CD4-positive, alpha-beta T cell treated with Interleukin-6 at 100 ng/mL for 8 hours (primary cell): ENCODE data around the gene ZKSCAN8.
A peak's percentile ranks its signal among the peaks of the same experiment; 100 is the strongest.

Experiments used
- DNase-seq: peaks from one replicate; pipeline ENCODE4 v3.0.0-alpha.2; 2020; ENCODE audit warnings: mixed read lengths, low spot score

The ZKSCAN8 gene

DNA sequence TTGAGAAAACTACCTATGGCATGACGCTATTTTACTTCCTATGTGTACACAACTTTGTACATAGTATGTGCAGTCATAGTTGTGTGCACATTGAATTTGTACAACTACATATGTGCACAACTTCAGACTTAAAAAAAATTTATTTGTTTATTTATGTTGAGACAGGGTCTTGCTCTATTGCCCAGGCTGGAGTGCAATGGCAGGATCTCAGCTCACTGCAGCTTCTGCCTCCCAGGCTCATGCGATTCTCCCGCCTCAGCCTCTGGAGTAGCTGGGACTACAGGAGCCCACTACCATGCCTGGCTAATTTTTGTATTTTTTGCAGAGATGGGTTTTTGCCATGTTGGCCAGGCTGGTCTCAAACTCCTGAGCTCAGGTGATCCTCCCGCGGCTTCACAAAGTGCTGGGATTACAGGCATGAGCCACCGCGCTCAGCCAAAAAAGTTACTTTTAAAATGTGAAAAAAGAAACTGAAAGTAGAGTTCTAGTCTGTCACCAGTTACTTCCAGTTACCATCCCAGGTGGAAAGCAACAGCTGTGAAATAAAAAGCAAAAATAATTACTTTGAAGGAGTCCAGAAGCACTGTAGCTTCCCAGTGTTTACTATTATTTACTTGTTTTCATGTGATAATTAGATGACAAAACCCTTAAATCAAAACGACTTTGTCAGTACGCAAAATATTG is 1.7 kb upstream of the ZKSCAN8 start:
- no peak for DNase-seq

DNA sequence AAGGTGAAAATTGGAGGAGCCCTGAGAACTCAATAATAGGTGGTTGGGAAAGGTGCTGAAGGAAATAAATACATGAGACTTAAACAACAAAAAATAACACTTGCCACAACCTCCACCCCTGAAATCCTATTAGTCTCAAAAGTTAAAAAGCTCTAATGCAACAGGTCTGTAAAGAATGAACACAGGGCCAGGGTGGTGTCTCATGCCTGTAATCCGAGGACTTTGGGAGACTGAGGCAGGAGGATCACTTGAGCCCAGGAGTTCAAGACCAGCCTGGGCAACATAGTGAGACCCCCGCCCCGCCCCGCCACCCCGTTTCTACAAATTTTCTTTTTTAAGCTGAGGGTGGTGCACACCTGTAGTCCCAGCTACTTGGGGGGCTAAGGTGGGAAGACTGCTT is 1.1 kb upstream of the ZKSCAN8 start:
- DNase-seq: no peak

DNA sequence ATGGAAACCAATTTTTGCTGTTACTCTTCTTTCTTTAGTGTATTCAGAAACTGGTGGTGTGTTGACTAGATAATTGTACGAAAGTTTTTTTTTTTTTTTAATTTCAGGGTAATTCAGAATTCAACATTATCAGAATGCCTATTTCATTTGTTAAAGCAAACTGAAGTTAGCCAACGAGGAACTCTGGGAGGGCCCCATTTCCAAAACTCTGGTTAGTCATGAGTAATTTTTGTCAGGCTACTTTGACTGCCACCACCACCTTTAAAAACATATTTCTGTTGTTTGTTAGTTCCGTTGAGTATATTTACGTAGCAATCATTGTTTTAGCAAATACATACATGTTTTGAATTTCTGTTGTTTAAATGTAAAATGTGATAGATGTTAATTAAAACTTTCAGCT is 763 bp downstream of the ZKSCAN8 start:
- no peak for DNase-seq

DNA sequence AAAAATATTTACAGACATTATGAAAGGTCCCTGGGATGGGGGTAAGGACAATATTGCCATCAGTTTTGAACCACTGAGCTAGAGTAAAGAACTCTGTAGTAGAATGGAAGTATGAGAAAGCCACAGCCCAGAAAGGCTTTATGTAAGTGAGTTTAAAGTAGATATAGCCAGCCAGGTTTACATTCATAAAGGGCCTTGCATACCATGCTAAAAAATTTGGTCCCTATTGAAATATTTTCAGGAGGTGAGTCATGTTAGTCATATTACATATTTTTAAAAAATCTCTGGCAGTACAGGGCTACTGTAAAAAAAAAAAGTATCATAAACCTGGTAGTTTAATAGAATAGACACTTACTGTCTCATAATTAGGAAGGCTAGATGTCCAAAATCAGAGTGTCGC is 3.5 kb downstream of the ZKSCAN8 start:
- DNase-seq: no peak

DNA sequence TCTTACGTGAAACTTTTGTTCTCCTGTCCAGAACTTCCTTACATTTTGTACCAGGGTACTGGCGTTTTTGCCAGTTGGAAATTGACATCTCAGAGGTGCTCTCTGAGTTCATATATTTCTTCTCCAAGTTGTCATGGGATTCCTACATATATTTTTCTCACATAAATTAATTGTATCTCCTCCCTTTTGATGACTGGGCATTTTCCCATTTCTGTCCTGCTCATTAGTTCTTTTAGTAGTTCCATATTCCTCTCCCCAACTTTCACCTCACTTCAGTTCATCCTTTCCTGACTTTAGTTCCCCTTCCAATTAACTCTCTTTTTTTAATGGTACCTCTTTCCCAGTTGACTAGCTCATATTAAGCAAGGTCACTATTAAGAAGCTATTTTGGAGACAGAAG is 10.8 kb downstream of the ZKSCAN8 start:
- DNase-seq: no peak

DNA sequence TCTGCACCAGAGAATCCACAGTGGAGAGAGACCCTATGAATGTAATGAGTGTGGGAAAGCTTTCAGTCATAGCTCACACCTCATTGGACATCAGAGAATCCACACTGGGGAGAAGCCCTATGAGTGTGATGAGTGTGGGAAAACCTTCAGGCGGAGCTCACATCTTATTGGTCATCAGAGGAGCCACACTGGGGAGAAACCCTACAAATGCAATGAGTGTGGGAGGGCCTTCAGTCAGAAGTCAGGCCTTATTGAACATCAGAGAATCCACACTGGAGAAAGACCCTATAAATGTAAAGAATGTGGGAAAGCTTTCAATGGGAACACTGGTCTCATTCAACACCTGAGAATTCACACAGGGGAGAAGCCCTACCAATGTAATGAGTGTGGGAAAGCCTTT is 11.9 kb downstream of the ZKSCAN8 start:
- DNase-seq: no peak

DNA sequence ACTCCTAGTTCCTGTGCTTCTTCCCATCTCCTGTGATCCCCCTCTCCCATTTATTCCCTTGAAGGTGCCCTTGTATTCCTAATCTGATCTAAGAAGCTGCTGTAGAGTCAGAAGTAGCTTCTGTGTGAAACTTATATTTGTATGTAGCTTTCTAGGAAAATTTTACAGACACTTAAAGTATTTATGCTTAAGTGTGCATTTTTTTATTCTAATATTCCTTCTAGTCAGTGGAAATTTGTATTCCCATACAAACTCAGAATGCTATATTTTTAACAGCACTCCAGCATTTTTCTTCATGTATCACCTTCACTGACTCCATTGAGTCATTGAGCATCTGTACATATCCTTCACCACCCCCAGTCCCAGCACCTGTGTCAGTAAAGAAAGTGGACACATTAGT is 12.7 kb downstream of the ZKSCAN8 start:
- DNase-seq: no peak

DNA sequence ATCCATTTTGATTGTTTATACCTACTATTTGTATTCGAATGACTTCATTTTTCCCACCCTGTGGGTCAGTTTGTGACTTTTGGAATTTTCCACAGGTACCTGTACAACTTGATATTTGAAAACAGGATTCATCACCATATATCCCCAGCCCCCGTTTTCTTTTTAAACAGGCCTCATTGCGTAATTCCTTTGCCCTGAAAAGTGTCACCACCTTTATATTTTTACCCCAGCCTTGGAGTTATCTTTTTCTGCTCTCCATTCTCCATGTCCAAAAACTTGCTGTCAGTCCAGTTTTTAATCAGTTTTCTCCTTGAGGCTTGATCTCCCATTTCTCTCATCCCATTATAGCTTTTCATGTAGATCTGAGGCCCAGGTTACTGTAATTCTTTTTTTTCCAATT is 16.6 kb downstream of the ZKSCAN8 start:
- DNase-seq: no peak

DNA sequence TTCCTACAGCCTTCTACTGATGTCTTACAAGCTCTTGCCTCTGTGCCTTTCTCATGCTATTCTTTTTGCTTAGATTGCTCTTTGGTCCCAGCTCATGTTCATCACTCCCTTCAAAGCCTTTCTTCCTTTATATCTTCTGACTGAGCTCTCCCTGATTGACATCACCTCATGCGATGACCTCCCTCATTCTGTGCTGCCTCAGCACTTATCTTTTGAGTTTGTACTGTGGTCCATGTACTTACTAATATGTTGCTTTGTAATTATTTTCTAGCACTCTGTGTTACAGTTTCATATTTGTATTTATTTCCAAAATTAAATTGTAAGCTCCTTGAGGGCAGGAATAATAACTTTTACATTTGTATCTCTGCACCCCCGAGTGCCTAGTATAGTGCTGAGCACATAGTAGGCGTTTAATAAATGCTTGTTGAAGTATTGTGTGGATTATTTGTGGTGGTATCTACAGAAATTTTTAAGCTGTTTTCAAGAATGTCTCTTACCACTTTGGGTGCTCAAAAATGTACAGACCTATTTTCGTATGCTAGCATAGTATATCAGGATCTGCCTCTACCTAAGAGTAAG is 17.4 kb downstream of the ZKSCAN8 start:
- no peak for DNase-seq

DNA sequence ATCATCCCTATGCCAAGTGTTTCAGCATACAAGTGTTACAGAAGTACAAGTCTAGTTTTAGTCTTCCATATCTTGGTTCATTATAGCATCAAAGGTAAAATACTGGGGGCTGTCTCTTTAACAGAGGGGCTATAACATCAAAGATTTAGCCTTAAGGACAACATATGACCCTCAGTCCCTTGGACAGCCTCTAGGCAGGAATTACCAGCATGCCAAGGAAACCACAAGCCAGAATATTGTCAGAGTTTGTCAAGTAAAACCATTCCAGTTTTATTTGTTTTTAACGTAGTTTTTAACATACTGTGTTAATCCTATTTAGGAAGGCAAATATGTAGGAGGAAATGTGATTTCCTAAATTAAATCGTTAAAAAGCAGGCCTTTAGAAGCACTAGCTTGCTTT is 18.6 kb downstream of the ZKSCAN8 start:
- no peak for DNase-seq

DNA sequence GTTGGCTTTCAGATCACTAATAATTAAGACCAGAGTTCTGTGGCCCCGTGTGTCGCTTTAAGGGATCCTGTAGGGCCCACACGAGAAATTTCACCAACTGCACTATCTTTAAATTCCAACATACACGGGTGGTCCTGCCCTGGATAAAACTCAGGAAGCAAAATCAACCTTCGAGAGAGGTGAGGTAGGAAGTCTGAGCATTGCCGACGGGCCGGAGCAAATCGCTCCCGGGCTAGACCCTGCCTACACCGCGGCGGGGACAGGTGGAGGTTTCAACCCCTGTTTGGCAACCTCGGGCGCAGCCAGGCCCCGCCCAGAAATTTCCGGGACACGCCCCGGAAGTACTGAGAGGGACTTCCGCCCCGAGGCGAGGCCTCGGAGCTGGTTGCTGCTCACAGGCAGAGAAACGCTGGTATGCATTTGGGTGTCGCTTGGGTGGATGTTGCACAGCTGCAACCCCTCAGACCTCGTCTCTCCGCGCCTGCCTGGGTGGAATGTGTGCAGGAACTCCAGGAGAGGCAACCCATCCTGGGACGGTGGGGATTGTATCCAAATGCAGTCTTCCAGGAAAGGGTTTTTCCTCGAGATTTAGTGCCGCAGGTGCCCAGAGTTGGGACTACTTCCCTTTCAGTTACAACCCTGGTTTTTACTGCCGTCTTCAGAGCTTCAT is 19.9 kb downstream of the ZKSCAN8 start:
- DNase-seq: peak; percentile 68

DNA sequence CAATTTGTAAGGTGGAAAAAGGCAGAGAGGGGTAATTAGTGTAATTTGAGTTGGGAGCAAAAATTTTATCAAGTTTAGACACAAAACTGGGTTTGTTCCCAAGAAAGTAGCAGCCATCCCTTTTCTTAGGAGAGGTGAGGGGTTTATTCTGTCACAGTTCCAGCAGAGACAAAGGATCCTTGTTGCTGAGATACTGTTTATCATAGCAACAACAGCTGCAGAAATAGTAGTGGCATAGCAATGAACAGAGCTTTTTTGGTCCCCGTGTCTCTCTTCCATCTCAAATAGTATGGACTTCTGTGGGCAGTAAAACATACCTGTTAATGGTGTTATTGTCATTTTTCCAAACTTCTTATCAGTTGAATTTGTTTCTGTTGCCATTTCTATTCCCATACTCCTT is 23.9 kb downstream of the ZKSCAN8 start:
- DNase-seq: no peak

DNA sequence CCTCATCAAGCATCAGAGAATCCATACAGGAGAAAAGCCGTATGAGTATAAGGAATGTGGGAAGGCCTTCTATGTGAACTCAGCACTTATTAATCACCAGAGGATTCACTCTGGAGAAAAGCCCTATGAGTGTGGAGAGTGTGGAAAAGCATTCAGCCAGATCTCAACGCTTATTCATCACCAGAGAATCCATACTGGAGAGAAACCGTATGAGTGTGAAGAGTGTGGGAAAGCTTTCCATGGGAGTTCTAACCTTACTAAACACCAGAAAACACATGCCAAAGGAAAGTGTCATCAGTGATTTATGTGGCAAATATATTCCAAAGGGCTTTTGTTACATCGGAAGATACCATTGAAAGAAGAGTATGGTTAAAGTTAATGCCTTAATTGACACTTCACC is 25.4 kb downstream of the ZKSCAN8 start:
- DNase-seq: no peak

DNA sequence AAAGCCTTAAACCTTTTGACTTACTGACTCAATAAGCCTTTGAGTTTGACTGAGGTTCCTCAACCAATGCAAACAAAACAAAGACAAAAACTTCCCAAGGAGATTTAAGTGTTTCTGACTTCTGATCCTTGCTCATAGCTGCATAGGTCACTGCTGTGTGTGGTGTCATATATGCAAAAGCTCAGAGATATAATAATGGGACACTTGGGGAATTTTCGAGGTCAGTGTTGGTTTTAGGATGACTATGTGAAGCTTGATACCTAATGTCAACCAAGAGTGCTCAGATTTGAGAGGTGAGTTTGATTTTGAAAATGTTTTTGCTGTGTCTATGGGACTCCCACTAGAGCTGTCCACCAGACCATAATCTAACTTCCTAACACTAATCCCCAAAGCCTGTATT is 26.2 kb downstream of the ZKSCAN8 start:
- DNase-seq: no peak

DNA sequence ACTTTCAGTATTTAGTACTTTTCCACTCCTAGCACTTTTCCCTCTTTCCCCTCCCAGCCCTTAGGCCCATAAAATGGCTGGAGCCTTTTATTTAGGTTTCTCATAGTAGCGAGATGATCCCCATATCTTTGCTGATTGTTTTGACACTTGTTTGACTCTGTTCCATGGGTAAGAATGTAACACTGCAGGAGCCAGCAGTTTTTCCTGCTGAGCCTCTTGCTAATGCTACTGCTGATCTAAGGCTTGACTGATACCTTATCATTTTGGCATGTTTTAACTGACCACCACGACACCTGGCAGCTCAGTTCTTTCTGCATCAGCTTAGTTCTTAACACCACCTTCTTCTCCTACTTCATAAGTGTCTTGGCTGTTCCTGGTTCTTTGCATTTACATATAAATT is 29.6 kb downstream of the ZKSCAN8 start:
- no peak for DNase-seq

DNA sequence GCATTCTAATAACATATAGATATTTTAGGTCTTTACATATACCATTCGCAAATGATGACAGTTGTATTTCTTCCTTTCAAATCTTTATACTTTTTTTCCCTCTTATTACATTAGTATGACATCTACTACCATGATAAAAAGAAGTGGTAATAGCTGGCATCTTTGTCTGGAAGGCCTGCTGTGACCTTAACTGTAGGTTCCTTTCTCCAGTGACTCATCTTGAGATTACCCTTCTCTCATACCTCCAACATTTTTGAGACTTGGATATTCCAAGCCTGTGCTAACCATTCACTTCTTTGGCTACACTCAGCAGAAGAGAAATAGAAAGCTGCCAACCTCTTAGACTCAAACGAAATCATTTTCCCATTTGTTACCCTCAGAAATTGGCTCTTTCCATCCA is 30.3 kb downstream of the ZKSCAN8 start:
- no peak for DNase-seq

DNA sequence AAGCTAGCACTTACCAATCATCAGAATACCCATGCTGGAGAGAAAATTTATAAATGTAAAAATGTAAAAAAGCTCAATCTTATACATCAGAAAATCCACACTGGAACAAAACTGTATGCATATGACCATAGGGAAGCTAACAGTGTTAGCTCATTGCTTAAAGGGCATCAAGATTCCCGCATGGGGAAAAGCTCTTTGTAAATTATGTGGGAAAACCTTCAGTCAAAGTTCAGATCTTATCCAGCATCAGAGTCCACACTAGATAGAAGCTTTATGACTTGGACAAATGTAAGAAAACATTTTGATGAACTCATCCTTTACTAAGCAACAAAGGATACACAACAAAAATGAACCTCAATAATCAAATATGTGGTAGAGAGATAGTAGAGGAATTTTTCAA is 34.7 kb downstream of the ZKSCAN8 start:
- DNase-seq: no peak

DNA sequence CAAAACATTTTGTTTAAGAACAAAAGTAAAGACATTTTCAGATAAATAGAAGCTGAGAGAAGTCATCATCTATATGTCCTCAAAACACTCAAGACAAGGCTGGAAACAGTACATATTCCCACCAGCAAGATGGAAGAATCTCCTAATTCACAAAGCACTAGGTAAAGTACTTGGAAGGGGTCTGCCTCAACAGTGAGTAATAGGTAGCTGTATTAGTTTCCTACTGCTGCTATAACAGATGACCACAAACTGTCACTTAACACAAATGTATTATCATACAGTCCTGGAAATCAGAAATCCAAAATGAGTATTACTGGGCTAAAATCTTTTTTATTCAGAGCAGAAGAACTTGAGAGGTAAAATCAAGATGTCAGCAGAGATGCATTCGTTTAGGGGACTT is 40.6 kb downstream of the ZKSCAN8 start:
- no peak for DNase-seq

DNA sequence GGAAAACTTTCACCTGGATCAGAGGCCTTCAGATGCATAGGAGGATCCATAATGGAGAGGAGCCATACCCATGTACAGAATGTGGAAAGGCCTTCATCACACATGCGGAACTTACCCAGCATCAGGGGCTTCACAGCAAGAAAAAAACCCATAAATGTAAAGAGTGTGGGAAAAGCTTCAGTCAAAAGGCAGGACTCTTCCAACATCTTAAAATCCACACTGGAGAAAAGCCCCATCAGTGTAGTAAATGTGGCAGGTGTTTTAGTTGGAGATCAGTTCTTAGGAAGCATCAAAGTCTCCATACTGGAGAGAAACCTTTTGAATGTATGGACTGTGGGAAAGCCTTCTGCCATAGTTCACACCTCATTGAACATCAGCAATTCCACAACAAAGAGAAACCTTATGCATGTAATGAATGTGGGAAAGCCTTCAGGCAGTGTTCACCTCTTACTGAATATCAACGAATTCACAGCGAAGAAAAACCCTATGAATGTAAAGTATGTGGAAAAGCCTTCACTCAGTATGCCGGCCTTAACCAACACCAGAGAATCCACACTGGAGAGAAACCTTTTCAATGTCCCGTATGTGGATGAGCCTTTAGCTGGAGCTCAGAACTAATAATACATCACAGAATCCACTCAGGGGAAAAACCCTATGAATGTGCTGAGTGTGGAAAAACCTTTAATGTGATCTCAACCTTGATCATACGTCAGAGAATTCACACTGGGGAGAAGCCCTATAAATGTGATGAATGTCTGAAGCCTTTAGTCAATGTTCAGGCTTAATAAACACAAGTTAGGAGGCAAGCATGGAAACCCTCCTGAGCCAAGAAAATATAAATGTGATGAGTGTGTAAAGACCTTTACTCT is 46.7 kb downstream of the ZKSCAN8 start:
- DNase-seq: no peak

DNA sequence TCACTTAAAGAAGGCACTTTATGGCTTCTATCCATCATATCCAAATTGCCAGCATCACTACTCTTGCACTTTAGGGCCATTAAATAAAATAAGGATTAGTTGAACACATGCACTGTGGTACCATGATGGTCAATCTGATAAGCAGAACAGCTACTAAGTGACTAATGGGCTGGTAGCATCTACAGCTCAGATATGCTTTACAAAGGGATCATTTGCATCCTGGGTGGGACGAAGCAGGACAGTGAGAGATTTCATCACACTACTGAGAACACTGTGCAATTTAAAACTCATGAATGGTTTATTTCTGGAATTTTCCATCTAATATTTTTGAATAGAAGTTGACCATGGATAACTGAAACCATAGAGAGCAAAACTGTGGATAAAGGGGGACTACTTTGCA is 58.3 kb downstream of the ZKSCAN8 start:
- no peak for DNase-seq

DNA sequence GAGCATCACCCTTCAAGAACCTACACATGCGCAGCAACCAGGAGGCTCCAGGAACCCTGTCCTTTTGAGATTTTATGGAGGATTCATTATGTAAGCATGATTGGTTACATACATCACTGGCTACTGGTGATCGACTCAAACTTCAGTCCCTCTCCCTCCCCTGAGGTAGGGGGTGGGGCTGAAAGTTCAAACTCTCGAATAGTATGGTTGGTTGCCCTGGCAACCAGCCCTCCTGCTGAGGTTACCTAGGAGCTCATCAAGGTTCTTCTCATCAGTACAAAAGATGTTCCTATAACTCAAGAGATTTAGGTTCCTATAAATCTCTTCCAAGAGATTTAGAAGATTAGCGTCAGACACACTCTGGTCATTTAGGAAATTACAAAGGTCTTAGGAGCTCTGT is 61.5 kb downstream of the ZKSCAN8 start:
- no peak for DNase-seq

DNA sequence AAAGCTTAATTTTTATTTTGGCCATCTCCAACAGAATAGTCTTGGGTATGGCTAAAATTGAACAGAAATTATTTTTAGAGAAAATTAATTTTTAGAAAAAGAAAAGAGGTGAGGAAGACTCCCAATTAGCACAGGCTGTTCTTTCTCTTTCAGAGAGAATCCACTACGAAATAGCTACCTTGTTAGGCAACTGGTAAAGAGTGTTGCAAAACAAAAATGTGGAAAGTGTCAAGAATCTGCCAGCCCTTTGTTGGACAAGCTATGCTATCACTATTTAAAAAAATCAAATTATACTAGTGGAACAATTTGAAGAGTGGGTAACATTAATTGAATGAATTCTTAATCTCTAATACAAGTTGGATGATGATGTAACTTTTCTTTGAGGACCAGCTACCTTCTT is 64.2 kb downstream of the ZKSCAN8 start:
- DNase-seq: no peak

DNA sequence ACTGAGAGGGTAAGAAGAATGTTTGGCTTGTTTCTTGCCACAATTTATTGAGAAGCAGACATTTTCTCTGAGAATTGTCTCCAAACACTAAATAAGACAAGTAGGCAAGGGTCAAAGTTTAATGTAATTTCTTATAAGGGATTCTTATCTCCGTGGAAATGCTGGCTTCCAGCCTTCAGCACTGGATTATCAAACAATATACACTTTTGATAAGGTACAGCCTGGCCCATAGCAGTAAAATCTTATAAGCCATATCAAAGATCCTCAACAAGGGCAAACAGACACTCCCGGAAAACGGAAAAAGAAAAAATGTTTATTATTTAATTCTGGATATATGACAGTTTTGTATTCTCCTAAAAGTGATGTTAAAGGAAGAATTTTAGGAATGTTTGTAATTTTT is 64.8 kb downstream of the ZKSCAN8 start:
- DNase-seq: no peak
